Measurements from ENCODE around the gene CDKN1A. TPM values are rescaled to one million over a fixed set of nuclear protein-coding genes. Genes with fewer than 3 reads are reported as not detected.
A peak's percentile ranks its signal among the peaks of the same experiment; 100 is the strongest.

The CDKN1A gene
- total RNA-seq, 4 donors from 2014 or later: 143 to 200 (median 181) TPM

GRCh38 chr6:36665180-36665579 lies 13.3 kb upstream of the CDKN1A start:
- DNase-seq (ENCODE audit: low spot score in 2 of 2): no peak
- TF ChIP-seq POLR2A (IDR thresholded peaks at IDR 0.05) (no peak), CTCF (IDR thresholded peaks at IDR 0.05) (no peak)
- WGBS, 2 donors: 80 to 86% methylated on average over 4 of the region's 4 CpGs
- intact Hi-C loops (cut with DNase I; ENCODE audit: low total_unique reads): no loop called here
- no peak overlapping the region for H3K4me3 ChIP-seq (ENCODE audit: low read depth, poor library complexity, severe bottlenecking)

- WGBS, 2 donors: 90 to 91% methylated on average over 2 of the region's 2 CpGs
- DNase-seq (ENCODE audit: low spot score in 2 of 2): no peak
- no peak overlapping the region for H3K4me3 ChIP-seq (ENCODE audit: low read depth, poor library complexity, severe bottlenecking)
- intact Hi-C loops (cut with DNase I; ENCODE audit: low total_unique reads): no loop called here
- TF ChIP-seq POLR2A (IDR thresholded peaks at IDR 0.05): no peak
These were observed 12.2 kb upstream of the CDKN1A start for GRCh38 chr6:36666287-36666686.

- intact Hi-C loops (cut with DNase I; ENCODE audit: low total_unique reads): no loop called here
These were observed 11.5 kb upstream of the CDKN1A start for GRCh38 chr6:36666826-36667591.

GRCh38 chr6:36668591-36668990 lies 9.9 kb upstream of the CDKN1A start:
- intact Hi-C loops (cut with DNase I; ENCODE audit: low total_unique reads): no loop called here
- 86 to 92% methylated on average over 7 of the region's 7 CpGs for WGBS, 2 donors
- no peak overlapping the region for H3K4me3 ChIP-seq (ENCODE audit: low read depth, poor library complexity, severe bottlenecking)
- TF ChIP-seq CTCF (IDR thresholded peaks at IDR 0.05): no peak
- TF ChIP-seq POLR2A (IDR thresholded peaks at IDR 0.05): no peak
- no peak for DNase-seq (ENCODE audit: low spot score in 2 of 2)

More at GRCh38 chr6:36666826-36667591, 11.5 kb upstream of the CDKN1A start:
- TF ChIP-seq CTCF (IDR thresholded peaks at IDR 0.05): no peak
- no peak for TF ChIP-seq POLR2A (IDR thresholded peaks at IDR 0.05)
- peak; percentile 80 to 94 for DNase-seq (ENCODE audit: low spot score in 2 of 2)
- H3K4me3 ChIP-seq (ENCODE audit: low read depth, poor library complexity, severe bottlenecking): no peak overlapping the region
- 19 to 33% methylated on average over 9 of the region's 9 CpGs for WGBS, 2 donors

- DNase-seq (ENCODE audit: low spot score in 2 of 2): no peak
- WGBS, 2 donors: 90 to 92% methylated on average over 6 of the region's 6 CpGs
- intact Hi-C loops (cut with DNase I; ENCODE audit: low total_unique reads): no loop called here
- TF ChIP-seq POLR2A (IDR thresholded peaks at IDR 0.05): no peak
- TF ChIP-seq CTCF (IDR thresholded peaks at IDR 0.05): no peak
- H3K4me3 ChIP-seq (ENCODE audit: low read depth, poor library complexity, severe bottlenecking): no peak overlapping the region
These were observed 9.5 kb upstream of the CDKN1A start for GRCh38 chr6:36669002-36669401.

- TF ChIP-seq POLR2A (IDR thresholded peaks at IDR 0.05): no peak
- no peak for TF ChIP-seq CTCF (IDR thresholded peaks at IDR 0.05)
- intact Hi-C loops (cut with DNase I; ENCODE audit: low total_unique reads): loop anchor here (10.0 kb wide), 1 partner anchor 45 kb away; no protein-coding TSS in a partner anchor
- WGBS, 2 donors: 92 to 97% methylated on average over 7 of the region's 7 CpGs
- H3K4me3 ChIP-seq (ENCODE audit: low read depth, poor library complexity, severe bottlenecking): no peak overlapping the region
- no peak for DNase-seq (ENCODE audit: low spot score in 2 of 2)
These were observed 8.2 kb upstream of the CDKN1A start for GRCh38 chr6:36670271-36670670.

All from lower leg skin (tissue), 4 donors.